HepG2 (cell line): ENCODE measurements around the gene COG5. TPM values are rescaled to one million over a fixed set of nuclear protein-coding genes. Genes with fewer than 3 reads are reported as not detected.
A peak's percentile ranks its signal among the peaks of the same experiment; 100 is the strongest.

Experiments used
- BCL6 ChIP-seq: IDR thresholded peaks from 2 replicates; pipeline ENCODE4 v1.6.1; 2016; ENCODE audit warnings: missing genetic modification reagents, missing compliant biosample characterization
- FOXM1 ChIP-seq: sonication (generic); formaldehyde crosslinking; IDR thresholded peaks from 2 replicates; pipeline ENCODE4 v1.5.0; 2020; ENCODE audit warnings: missing genetic modification reagents
- HNF4G ChIP-seq, 2 experiments: sonication (generic) in 1 of 2; formaldehyde crosslinking in 1 of 2; IDR thresholded peaks; 2 replicates each; pipeline versions ENCODE4 v1.4.0 to v1.6.1; 2011 to 2020; ENCODE audit warnings: borderline replicate concordance in 2 of 2, low read depth in 2 of 2, mild to moderate bottlenecking in 2 of 2, low read length in 1 of 2, missing genetic modification reagents in 1 of 2, moderate library complexity in 1 of 2
- ISL2 ChIP-seq: sonication (generic); formaldehyde crosslinking; IDR thresholded peaks from 2 replicates; pipeline ENCODE4 v1.5.0; 2020; ENCODE audit warnings: missing genetic modification reagents
- MTA3 ChIP-seq: sonication (generic); formaldehyde crosslinking; IDR thresholded peaks from 2 replicates; pipeline ENCODE4 v1.4.0; 2020; ENCODE audit warnings: missing genetic modification reagents
- MYC ChIP-seq: sonication (generic); formaldehyde crosslinking; IDR thresholded peaks from 2 replicates; pipeline ENCODE4 v1.9.0; 2021; ENCODE audit warnings: missing genetic modification reagents, borderline replicate concordance
- ONECUT2 ChIP-seq: sonication (generic); formaldehyde crosslinking; IDR thresholded peaks from 2 replicates; pipeline ENCODE4 v1.4.0; 2020; ENCODE audit warnings: missing genetic modification reagents
- PHF20 ChIP-seq: sonication (generic); formaldehyde crosslinking; IDR thresholded peaks from 2 replicates; pipeline ENCODE4 v1.5.0; 2020; ENCODE audit warnings: mild to moderate bottlenecking, missing genetic modification reagents
- POLR2A ChIP-seq, 2 experiments: IDR thresholded peaks; 2 replicates each; pipeline ENCODE4 v1.6.1; 2011; ENCODE audit warnings: low read depth in 2 of 2, low read length in 2 of 2, mild to moderate bottlenecking in 1 of 2, moderate library complexity in 1 of 2; ENCODE audit not compliant: insufficient read depth in 1 of 2
- PRDM15 ChIP-seq: sonication (generic); formaldehyde crosslinking; IDR thresholded peaks from 2 replicates; pipeline ENCODE4 v1.4.0; 2020; ENCODE audit warnings: missing genetic modification reagents
- RORA ChIP-seq: sonication (generic); formaldehyde crosslinking; IDR thresholded peaks from 2 replicates; pipeline ENCODE4 v1.5.0; 2020; ENCODE audit warnings: mild to moderate bottlenecking, missing genetic modification reagents, moderate library complexity
- U2AF1 ChIP-seq: fragments of 200-400 bp; formaldehyde crosslinking; optimal IDR thresholded peaks from 2 replicates; pipeline ENCODE3; 2017; ENCODE audit warnings: mild to moderate bottlenecking, low read depth, low read length
- ZNF550 ChIP-seq: sonication (generic); formaldehyde crosslinking; IDR thresholded peaks from 2 replicates; pipeline ENCODE4 v1.4.0; 2020; ENCODE audit warnings: mild to moderate bottlenecking, missing genetic modification reagents, borderline replicate concordance
- ZNF629 ChIP-seq: sonication (generic); formaldehyde crosslinking; conservative IDR thresholded peaks from 2 replicates; pipeline ENCODE4 v1.5.0; 2020; ENCODE audit warnings: missing genetic modification reagents
- ZNF768 ChIP-seq: sonication (generic); formaldehyde crosslinking; IDR thresholded peaks from 2 replicates; pipeline ENCODE4 v1.4.0; 2020; ENCODE audit warnings: missing genetic modification reagents
- polyA plus RNA-seq, 8 experiments: library from polyadenylated mRNA; depleted of rRNA in 3 of 8; stranded (reverse) in 7 of 8; unstranded in 1 of 8; fragments of >200 nt; fragmentation: Illumina TruSeq in 4 of 8; extraction: Trizol in 4 of 8; gene quantifications; 2 replicates each; pipeline versions ENCODE4 v1.2.1 to v1.2.3, GENCODE V29; 2011 to 2016; ENCODE audit warnings: low read depth in 4 of 8, missing spikeins in 1 of 8, mixed read lengths in 1 of 8; ENCODE audit not compliant: insufficient read depth in 1 of 8
- total RNA-seq, 5 experiments: library from RNA; depleted of rRNA; stranded (reverse); fragments of >200 nt; fragmentation: Illumina TruSeq; extraction: Trizol; gene quantifications; 2 replicates each; pipeline ENCODE4 v1.2.3, GENCODE V29; 2016; ENCODE audit warnings: low read depth in 1 of 5
- TF ChIP-seq, protein P1 (sequence below): sonication (generic); formaldehyde crosslinking; IDR thresholded peaks from 2 replicates; pipeline ENCODE4 v1.9.0; 2021; ENCODE audit warnings: missing genetic modification reagents, mild to moderate bottlenecking, borderline replicate concordance
- TF ChIP-seq, protein P2 (sequence below): sonication (generic); formaldehyde crosslinking; conservative IDR thresholded peaks from 2 replicates; pipeline ENCODE4 v1.4.0; 2020; ENCODE audit warnings: missing genetic modification reagents
- TF ChIP-seq, protein P3 (sequence below): IDR thresholded peaks from 2 replicates; pipeline ENCODE4 v1.6.1; 2018; ENCODE audit warnings: missing genetic modification reagents, mild to moderate bottlenecking, missing compliant biosample characterization
- TF ChIP-seq, protein P4 (sequence below): sonication (generic); formaldehyde crosslinking; IDR thresholded peaks from 2 replicates; pipeline ENCODE4 v1.9.0; 2021; ENCODE audit warnings: missing genetic modification reagents, borderline replicate concordance

Gene COG5
- total and polyA plus RNA-seq, 2 of the 13 experiments (the other 11 are each of a cell fraction or from before 2014, with no cell fraction given), result 20.4 to 31.3 TPM

DNA sequence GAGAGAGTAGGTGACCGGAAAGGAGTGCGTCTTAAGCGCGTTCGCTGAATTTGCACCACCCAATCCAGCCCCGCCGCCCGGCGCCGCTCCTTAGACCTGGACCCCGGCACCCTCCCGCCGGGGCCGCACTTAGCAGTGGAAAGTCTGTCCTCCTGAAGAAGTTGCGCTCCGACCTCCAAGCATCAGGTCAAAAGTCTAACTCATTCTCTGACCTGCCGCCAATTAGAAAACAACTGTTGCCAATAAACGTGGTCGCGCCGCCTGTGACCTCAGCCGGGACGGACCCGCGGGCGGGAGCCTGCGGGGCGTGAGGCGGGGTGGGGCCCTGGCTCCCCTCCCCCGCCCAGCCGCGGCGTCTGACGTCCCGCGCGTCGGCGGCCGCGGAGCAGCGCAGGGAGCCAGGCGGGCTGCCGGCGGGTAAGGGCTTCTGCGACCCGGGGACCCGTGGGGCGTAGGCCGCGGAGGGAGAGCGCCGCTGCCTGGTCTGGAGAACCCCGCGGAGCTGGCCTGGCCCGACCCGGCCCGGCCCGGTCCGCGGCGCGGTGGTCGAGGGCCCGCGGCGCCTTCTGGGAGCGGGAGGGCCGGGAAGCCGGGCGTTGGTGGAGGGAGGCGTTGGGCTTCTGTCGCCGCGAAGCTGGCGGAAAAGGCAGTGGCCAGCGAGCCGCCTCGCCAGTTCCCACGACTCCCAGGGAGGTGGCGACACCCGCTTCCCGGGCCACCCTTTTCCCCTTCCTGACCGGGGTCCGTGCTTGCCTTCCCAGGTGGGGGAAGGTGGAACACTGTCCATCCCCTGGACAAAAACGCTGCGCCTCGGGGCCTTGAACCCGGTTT lies 16.4 kb upstream of the COG5 start, which contains the start of gene BCAP29 (continued):
- TF ChIP-seq, protein P1, sequence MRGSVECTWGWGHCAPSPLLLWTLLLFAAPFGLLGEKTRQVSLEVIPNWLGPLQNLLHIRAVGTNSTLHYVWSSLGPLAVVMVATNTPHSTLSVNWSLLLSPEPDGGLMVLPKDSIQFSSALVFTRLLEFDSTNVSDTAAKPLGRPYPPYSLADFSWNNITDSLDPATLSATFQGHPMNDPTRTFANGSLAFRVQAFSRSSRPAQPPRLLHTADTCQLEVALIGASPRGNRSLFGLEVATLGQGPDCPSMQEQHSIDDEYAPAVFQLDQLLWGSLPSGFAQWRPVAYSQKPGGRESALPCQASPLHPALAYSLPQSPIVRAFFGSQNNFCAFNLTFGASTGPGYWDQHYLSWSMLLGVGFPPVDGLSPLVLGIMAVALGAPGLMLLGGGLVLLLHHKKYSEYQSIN, result no peak
- peak; percentile 71 to 77 for TF ChIP-seq POLR2A (IDR thresholded peaks at IDR 0.05; ENCODE audit: insufficient read depth in 1 of 2, low read depth in 2 of 2, low read length in 2 of 2)
- TF ChIP-seq RORA (CRISPR knock-in tag), result no peak
- TF ChIP-seq PHF20 (CRISPR knock-in tag), result peak; percentile 8; the same call in 1 of the 2 replicates
- TF ChIP-seq BCL6 (CRISPR knock-in tag), result no peak; the same call in 1 of the 2 replicates
- TF ChIP-seq ZNF768 (CRISPR knock-in tag), result no peak
- no peak for TF ChIP-seq MTA3 (CRISPR knock-in tag)
- TF ChIP-seq, protein P2, sequence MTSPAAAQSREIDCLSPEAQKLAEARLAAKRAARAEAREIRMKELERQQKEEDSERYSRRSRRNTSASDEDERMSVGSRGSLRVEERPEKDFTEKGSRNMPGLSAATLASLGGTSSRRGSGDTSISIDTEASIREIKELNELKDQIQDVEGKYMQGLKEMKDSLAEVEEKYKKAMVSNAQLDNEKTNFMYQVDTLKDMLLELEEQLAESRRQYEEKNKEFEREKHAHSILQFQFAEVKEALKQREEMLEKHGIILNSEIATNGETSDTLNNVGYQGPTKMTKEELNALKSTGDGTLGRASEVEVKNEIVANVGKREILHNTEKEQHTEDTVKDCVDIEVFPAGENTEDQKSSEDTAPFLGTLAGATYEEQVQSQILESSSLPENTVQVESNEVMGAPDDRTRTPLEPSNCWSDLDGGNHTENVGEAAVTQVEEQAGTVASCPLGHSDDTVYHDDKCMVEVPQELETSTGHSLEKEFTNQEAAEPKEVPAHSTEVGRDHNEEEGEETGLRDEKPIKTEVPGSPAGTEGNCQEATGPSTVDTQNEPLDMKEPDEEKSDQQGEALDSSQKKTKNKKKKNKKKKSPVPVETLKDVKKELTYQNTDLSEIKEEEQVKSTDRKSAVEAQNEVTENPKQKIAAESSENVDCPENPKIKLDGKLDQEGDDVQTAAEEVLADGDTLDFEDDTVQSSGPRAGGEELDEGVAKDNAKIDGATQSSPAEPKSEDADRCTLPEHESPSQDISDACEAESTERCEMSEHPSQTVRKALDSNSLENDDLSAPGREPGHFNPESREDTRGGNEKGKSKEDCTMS (CRISPR knock-in tag), result no peak
- TF ChIP-seq U2AF1, result no peak
- TF ChIP-seq, protein P3, sequence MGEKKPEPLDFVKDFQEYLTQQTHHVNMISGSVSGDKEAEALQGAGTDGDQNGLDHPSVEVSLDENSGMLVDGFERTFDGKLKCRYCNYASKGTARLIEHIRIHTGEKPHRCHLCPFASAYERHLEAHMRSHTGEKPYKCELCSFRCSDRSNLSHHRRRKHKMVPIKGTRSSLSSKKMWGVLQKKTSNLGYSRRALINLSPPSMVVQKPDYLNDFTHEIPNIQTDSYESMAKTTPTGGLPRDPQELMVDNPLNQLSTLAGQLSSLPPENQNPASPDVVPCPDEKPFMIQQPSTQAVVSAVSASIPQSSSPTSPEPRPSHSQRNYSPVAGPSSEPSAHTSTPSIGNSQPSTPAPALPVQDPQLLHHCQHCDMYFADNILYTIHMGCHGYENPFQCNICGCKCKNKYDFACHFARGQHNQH (CRISPR knock-in tag), result 0 out of 2 replicates have a peak, but pooled peaks have one; percentile 11
- peak; percentile 79 for TF ChIP-seq PRDM15 (CRISPR knock-in tag)
- no peak for TF ChIP-seq ONECUT2 (CRISPR knock-in tag)
- TF ChIP-seq ISL2 (CRISPR knock-in tag), result no peak; the same call in 1 of the 2 replicates
- TF ChIP-seq, protein P4, sequence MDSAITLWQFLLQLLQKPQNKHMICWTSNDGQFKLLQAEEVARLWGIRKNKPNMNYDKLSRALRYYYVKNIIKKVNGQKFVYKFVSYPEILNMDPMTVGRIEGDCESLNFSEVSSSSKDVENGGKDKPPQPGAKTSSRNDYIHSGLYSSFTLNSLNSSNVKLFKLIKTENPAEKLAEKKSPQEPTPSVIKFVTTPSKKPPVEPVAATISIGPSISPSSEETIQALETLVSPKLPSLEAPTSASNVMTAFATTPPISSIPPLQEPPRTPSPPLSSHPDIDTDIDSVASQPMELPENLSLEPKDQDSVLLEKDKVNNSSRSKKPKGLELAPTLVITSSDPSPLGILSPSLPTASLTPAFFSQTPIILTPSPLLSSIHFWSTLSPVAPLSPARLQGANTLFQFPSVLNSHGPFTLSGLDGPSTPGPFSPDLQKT (CRISPR knock-in tag), result no peak
- no peak for TF ChIP-seq ZNF550
- no peak for TF ChIP-seq ZNF629
- peak; percentile 35; the same call in 1 of the 2 replicates for TF ChIP-seq HNF4G (IDR thresholded peaks at IDR 0.05; ENCODE audit: borderline replicate concordance, low read depth, low read length)
- TF ChIP-seq HNF4G (CRISPR knock-in tag; IDR thresholded peaks at IDR 0.05; ENCODE audit: borderline replicate concordance, low read depth), result peak; percentile 49; the same call in 1 of the 2 replicates
- no peak for TF ChIP-seq FOXM1 (CRISPR knock-in tag)
- peak; percentile 12; the same call in 1 of the 2 replicates for TF ChIP-seq MYC (CRISPR knock-in tag)
